ENCODE measurements around the gene SNX3.

The SNX3 gene

GRCh38 chr6:108168501-108169463 lies 92.1 kb downstream of the SNX3 start:
- peak; percentile 53 for DNase-seq

GRCh38 chr6:108168090-108168463 lies 92.8 kb downstream of the SNX3 start:
- no peak for DNase-seq

DNA sequence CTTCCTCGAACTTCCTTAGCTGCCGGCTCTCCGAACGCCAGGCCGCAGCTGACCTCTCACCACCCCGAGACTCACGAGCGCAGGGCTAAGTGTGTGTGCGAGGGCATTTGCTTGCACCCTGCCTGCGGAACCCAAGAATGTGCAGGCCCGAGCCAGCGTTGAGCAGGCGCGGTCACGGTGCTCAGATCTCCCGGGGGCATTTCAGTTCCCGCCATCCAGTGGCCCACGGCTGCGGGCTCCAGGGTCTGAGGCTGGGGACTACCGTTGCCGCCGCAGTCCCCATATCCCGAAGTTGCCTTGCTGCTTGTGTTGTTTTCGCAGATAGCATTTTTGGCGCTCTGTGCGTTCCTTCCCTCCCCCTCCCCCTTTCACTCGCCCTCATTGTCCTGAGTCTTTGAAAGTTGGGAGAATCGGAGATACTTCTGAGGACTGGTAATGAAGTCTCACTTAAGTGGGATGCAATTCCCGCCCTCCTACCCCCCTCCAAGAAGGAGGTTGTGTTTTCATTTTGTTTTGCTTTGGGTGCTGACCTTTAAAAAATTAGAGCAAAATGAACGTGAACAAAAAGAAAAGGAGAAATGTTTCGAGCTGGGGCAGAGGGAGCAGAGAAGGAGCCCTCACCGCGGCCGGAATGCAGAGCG lies 93.3 kb downstream of the SNX3 start:
- no peak for DNase-seq

DNA sequence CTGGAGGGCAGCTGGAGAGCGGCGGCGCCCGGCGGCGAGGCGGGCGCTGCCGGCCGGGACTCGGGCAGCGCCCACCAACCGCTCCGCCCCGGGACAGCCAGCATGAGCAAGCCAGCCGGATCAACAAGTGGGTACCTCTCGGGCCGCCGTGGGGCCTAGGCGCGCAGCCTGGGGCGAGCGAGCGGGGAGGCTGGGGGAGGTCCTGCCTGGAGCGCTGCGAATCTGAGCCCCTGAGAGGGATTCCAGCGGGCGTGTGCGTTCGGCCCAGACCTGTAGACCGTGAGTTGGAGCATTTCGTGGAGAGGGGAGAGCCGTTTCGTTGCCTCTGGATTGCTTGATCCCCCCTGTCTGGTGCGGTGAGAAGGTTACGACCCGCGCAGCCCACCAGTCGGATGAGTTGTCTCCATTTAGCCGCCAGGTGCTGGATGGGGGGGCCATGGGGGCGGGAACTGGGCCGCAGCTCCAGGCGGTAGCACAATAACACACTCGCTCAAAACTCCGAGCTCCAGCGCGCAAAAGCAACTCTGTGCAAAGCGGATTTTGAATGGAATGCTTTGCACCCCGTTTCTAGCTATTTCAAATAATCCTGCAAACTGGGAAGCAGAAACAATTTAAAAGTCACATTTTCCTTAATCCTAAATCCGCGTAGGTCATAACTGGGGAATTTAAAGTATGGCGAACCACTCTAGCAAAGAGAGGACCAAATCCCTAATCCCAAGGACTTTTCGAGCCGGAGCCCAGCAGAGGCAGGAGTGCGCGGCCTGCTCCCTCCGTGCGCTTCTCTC lies 94.0 kb downstream of the SNX3 start:
- DNase-seq, result no peak

DNA sequence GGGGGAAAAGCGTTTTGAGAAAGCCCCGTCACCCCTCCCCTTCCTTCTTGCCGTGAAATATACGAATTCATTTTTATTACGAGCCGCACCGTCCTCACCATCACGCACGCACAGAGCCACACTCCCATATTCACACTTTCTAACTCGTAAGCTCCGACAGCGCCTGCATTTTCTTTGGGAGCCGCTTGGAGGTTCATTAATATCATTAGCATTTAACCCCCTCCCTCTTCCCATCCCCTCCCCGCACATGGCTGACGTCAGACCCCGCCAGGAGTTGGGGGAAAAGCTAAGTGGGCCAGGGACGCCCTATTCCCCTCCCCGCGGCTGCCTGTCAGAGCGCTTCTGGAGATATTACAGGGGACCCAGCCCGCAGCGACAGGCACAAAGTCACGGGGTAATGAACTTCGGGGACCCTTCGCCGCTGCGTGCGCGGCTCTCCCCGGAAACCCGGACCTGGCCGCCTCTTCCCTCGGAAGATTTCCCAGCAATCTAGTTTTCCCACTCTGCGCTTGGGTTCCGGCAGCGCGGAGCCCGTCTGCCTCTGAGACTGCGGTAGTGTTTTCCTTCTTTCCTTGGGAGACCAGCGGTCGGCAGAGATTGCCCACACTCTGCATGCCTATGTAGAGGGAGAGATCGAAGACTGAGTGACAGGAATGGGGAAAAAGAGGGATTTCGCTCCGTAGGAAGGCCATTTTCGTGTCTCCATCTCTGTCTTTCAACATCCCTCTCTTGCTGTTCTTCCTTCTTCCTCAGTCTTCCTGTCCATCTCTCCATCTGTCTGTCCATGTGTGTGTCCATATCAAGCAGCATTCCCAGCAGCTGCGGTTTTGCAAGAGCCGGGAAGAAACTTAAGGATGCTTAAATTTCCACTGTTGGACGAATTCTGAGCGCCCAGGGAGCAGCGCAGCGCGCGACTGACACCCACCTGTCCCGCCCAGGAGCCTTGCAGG lies 94.9 kb downstream of the SNX3 start, which contains the start of gene NR2E1:
NR2E1 (plus strand) TSS at position 309 of the 950 bp plus-strand sequence. CDS start 744 bp downstream, outside the sequence.
- DNase-seq, result no peak

DNA sequence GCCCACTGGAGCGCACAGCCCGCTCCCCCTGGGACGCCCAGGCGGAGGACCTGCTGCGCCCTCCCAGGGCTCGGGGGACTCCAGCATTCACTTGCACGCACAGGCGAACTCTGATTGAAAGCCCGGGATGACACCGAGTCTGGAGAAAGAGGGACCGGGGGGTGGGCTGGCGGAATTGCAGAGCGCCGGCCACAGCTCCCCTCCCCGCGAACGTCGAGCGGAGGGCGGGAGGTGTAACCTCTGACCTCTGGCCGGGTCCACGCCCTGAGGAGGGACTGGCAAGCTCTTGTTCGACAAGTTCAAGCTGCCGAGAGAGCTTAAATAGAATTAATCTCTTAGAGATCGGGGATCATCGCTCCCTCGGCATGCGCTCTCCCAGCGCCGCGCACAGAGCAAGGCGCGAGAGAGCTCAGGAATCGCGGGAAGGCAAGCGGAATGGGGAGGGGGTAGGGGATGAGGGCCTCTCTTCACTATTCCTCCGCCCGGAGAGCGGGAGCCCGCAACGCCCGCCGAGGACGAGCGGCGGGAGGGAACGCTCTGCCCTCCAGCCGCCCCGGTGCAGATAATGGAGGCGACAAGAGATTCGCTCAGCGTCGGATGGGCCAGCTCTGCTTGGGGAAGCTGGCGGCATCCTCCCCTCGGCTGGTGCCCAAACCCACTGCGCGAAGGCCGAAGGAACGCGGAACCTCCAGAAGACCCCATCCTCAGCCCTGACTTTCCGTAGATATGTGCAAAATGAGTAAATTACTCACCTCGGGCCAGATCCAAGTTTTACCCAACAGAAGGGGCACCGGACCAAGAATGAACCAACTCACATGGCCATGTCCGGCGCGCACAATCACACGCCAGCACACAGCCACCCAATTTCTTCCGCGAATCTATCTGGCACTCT lies 95.8 kb downstream of the SNX3 start:
- DNase-seq, result no peak

- no peak for DNase-seq
These were observed 96.4 kb downstream of the SNX3 start for GRCh38 chr6:108164543-108164814.

DNA sequence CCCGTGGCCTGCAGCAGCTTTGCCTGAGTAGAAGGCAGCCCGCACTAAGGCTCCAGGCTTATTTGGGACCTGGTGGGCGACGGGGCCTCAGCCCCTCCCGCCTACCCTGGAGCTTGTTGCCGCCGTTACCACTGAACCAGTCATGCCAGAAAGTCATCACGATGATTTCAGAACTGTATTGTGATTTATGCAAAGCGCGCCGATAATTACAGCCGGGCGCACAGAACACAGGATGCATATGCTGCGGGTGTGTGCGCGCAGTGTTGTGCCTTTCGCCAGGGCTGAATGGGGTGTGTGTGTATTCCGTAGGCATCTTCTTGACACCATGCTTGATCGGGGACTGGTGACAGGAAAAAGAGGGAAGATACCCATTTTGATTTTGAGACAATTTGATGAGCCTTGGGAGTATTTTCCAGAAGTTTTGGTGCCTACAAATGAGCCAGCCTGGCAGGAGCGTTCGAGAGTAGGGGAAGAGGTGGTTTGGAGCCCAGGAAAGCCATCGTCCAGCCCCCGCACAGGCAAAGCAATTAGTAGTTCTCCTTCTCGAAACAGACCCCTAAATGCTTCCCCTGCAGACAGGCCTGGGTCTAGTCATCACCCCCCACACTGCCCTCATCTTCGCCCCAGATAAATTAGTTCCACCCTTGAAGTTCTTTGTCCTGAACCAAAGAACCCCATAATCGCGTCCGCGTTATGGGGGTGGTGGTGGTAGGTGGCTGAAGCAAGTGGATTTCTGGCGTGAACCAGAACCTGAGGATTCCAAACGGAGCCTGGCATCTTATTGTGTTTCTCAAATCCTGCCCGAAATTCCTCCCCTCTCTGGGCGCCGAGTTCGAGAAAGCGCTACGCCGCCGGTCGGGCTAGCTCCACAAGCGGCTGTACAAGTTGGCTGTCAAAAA lies 96.9 kb downstream of the SNX3 start:
- no peak for DNase-seq

- DNase-seq, result no peak
These were observed 97.6 kb downstream of the SNX3 start for GRCh38 chr6:108163267-108163643.

- DNase-seq, result no peak
These were observed 99.0 kb downstream of the SNX3 start for GRCh38 chr6:108161724-108162282.

All from femur (tissue), 1 donor.